NCI-H69 (cell line): ENCODE measurements around the gene USP25.

Source experiments
- DNase-seq: peaks from one replicate; lab custom pipeline; 2025; lab: John Stamatoyannopoulos, UW

The USP25 gene

GRCh38 chr21:15857740-15858139 lies 128.0 kb downstream of the USP25 start:
- DNase-seq: no peak

GRCh38 chr21:15860541-15860940 lies 130.8 kb downstream of the USP25 start:
- DNase-seq: no peak

- DNase-seq: no peak
Measured at GRCh38 chr21:15868940-15869339, 139.2 kb downstream of the USP25 start.

- DNase-seq: no peak
Measured at GRCh38 chr21:15870819-15871218, 141.0 kb downstream of the USP25 start.

- no peak for DNase-seq
Measured at GRCh38 chr21:15872236-15872635, 142.5 kb downstream of the USP25 start.

GRCh38 chr21:15874615-15875014 lies 144.8 kb downstream of the USP25 start:
- no peak for DNase-seq

- DNase-seq: no peak
Measured at GRCh38 chr21:15875286-15875685, 145.5 kb downstream of the USP25 start.

- no peak for DNase-seq
Measured at GRCh38 chr21:15893902-15894301, 164.1 kb downstream of the USP25 start.

- DNase-seq: no peak
Measured at GRCh38 chr21:15894596-15894995, 164.8 kb downstream of the USP25 start.

- DNase-seq: no peak
Measured at GRCh38 chr21:15895142-15896106, 165.6 kb downstream of the USP25 start.

GRCh38 chr21:15896501-15896900 lies 166.7 kb downstream of the USP25 start:
- DNase-seq: no peak

- no peak for DNase-seq
Measured at GRCh38 chr21:15904389-15904788, 174.6 kb downstream of the USP25 start.

GRCh38 chr21:15908187-15908586 lies 178.4 kb downstream of the USP25 start:
- no peak for DNase-seq

- no peak for DNase-seq
Measured at GRCh38 chr21:15928196-15928595, 198.4 kb downstream of the USP25 start.

GRCh38 chr21:15928686-15929425 lies 199.1 kb downstream of the USP25 start:
- DNase-seq: no peak

- DNase-seq: no peak
Measured at GRCh38 chr21:15929536-15929935, 199.8 kb downstream of the USP25 start.
